ENCODE results near the gene MICAL2.

MICAL2 gene

GRCh38 chr11:12171921-12172320, 61.5 kb downstream of the MICAL2 start:
- DNase-seq (ENCODE audit: low read depth, low spot score): no peak

DNA sequence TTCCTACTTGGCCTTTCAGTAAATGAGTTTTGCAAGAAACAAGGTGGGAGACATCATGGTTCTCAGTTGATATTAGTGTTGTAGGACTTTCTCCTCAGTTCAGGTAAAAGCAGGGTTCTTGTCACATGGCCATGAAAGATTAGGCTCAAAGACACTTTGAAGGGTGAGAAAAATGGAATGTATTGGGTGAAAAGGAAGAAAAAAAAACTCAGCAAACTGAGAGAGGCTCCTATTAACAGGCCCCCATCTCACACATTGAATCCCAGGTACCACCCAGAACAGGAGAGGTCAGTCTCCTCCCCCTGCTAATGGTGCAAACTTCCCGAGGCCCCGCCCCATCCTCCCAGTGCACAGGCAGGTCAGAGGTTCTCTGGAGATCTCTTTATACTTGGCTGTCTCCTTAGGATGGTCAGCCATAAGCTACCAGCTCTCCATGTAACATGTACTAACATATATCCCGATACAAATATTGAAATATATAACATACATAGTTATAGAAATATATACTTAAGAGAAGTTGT, 62.2 kb downstream of the MICAL2 start:
- DNase-seq (ENCODE audit: low read depth, low spot score): no peak

DNA sequence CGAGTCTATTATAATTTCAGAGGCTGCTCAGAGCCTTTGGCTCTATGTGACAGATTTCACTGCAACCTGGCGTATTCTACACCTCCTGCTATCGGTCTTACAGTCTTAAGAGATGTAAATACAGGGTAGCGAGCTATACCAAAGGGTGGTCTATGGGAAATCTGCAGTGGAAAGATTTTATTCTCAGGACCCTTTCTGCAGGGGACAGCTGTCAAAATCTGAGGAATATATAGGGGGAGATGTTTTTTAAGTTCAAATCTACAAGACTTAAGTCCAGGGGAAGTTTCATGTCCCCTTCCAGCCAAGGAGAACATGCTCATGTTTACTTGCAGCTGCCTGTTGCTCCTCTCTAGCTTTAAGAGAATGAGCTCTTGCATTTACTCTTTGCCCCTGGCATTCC, 62.7 kb downstream of the MICAL2 start:
- no peak for DNase-seq (ENCODE audit: low read depth, low spot score)

- DNase-seq (ENCODE audit: low read depth, low spot score): no peak
Observed at GRCh38 chr11:12174128-12174476, 63.7 kb downstream of the MICAL2 start.

DNA sequence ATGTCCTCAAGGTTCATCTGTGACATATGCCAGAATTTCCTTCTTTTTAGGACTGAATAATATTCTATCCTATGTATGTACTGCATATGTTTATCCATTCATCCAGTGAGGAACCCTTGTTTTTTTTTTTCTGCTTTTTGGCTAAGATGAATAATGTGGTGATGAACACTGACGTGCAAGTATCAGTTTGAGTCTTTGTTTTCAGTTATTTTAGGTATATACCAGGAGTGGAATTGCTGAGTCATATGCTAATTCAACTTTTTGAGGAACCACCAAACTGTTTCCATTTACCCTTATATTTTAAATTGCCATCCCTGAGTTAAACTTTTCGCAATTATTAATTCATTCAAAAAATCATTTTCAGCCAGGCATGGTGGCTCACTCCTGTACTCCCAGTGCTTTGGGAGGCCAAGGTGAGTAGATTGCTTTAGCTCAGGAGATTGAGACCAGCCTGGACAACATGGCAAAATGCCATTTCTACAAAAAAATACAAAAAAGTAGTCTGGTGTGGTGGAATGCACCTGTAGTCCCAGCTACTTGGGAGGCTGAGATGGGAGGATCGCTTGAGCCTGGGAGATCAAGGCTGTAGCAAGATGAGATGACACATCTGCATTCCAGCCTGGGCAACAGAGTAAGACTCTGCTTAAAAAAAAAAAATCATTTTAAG, 64.2 kb downstream of the MICAL2 start:
- DNase-seq (ENCODE audit: low read depth, low spot score): no peak

GRCh38 chr11:12175694-12176241, 65.4 kb downstream of the MICAL2 start:
- no peak for DNase-seq (ENCODE audit: low read depth, low spot score)

- DNase-seq (ENCODE audit: low read depth, low spot score): no peak
Observed at GRCh38 chr11:12176410-12176809, 66.0 kb downstream of the MICAL2 start.

GRCh38 chr11:12177739-12178338, 67.4 kb downstream of the MICAL2 start:
- no peak for DNase-seq (ENCODE audit: low read depth, low spot score)

DNA sequence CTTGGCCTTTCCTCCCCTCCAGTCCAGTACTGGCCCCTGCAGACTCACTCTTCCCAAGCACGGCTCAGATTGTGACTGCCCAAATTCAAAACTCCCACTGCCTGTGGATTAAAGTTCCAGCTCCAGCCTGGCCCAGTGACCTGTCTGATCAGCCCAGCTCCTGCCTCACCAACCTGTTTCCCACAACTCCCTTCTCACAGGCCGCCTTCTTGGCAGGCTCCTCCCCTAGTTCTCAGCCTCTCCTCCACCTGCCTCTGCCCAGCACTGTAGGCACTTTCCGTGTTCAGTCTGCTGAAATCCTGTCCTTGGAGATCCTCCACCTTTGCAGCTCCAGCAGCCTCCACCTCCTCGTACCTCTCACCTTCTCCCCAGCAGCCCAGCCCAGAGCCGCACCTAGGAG, 68.6 kb downstream of the MICAL2 start:
- no peak for DNase-seq (ENCODE audit: low read depth, low spot score)

DNA sequence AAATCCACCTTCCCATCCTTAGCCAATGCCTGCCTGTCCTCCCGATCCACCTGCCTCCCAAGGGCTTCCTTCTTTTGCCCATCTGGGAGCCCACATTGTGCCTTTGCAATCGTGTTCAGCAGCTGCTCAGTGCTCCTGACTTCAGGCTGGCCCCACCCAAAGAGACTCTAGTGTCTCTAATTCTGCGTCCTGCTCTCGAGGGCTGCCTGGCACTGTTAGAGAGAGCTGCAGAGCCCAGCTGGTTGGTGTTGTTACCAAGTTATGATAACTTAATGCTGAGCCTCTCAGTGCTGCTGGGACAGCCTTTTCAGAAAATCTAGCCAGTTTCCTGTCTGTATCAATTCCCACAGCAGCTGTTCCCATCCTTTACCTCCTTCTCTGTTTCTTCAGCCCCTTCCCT, 69.1 kb downstream of the MICAL2 start:
- no peak for DNase-seq (ENCODE audit: low read depth, low spot score)

GRCh38 chr11:12180257-12181205, 70.1 kb downstream of the MICAL2 start:
- no peak for DNase-seq (ENCODE audit: low read depth, low spot score)

GRCh38 chr11:12182302-12182675, 71.9 kb downstream of the MICAL2 start:
- DNase-seq (ENCODE audit: low read depth, low spot score): no peak

GRCh38 chr11:12182676-12183541, 72.5 kb downstream of the MICAL2 start:
- no peak for DNase-seq (ENCODE audit: low read depth, low spot score)

GRCh38 chr11:12183827-12184620, 73.6 kb downstream of the MICAL2 start:
- DNase-seq (ENCODE audit: low read depth, low spot score): no peak

DNA sequence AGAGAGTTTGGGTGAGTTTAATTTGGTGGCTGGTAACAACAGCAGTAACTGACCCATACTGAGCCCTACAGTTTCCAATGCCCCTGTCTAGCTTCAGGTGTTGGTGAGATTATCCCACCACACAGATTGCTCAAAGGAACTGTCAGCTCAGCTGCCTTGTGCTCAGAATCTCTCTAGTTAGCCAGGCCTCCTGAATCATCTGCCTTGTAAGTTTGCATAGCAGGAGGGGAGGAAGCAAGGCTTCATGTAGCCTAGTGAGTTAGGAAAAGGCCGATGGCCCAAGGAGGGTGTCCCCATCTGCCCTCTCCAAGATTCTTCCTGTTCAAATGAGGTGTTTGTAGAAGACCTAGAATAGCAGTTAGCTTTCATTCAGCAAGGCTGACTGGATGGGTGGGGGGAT, 74.3 kb downstream of the MICAL2 start:
- no peak for DNase-seq (ENCODE audit: low read depth, low spot score)

GRCh38 chr11:12185106-12185690, 74.8 kb downstream of the MICAL2 start:
- DNase-seq (ENCODE audit: low read depth, low spot score): no peak

DNA sequence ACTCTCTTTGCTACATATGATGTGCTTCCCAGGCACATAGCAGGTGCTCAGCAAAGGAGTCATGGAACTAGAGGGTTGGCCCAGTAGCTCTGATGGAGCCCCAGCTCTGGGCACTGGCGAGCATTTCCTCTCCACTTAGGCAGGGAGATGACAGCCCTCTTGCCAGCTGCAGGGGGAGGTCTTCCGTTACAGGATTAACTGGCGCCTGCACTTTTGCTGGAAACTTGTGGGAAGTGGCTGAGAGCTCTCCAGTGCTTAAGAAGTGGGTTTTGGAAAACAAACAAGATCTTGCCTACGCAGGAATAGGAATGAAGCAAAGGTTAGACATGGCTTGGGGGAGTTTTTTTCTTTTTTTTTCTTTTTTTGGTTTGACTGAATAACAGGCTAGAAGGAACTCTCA, 75.5 kb downstream of the MICAL2 start:
- DNase-seq (ENCODE audit: low read depth, low spot score): no peak

DNA sequence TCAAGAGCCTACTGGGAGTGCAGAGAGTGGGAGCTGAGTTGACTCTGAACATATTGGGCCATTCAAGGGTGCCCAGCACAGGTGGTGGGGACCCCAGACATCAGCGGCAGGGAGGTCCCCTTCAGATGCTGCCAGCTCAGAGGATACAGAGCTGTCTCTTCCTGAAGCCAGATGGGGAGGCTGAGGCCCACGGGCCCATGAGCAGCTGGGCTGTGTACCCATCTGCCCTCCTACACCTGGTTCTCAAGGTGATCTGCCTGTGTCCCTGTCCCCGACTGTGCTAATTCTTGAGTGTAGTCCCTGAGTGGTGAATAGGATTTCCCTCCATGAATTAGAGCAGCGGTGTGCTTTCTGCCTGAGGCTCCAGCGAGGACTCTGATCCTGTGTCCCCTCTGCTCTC, 76.3 kb downstream of the MICAL2 start:
- DNase-seq (ENCODE audit: low read depth, low spot score): no peak

DNA sequence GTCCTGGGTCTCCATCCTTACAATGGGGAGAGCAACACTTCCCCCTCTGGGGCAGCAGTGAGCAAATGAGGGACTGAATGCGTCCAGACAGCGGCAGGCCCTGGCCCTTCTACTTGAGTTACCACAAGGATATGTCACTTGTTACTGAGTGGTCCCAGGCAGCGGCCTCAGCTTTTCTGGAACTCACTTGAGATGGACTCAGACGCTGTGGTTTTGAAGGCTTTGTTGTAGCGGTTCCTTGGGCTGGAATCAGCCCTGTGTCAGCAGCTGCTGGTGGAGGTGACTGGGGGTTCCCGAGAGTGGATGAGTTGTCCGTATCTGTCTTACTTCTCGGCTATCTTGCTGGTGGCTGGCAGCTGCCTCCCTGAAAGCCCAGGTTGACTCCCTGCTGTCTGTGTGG, 77.0 kb downstream of the MICAL2 start:
- no peak for DNase-seq (ENCODE audit: low read depth, low spot score)

Data from activated naive CD8-positive, alpha-beta T cell treated with anti-CD3 and anti-CD28 coated beads, Interleukin-2, amount 50 U/mL, for 16 hours (primary cell).